ENCODE results near the gene MEX3A.

The MEX3A gene

DNA sequence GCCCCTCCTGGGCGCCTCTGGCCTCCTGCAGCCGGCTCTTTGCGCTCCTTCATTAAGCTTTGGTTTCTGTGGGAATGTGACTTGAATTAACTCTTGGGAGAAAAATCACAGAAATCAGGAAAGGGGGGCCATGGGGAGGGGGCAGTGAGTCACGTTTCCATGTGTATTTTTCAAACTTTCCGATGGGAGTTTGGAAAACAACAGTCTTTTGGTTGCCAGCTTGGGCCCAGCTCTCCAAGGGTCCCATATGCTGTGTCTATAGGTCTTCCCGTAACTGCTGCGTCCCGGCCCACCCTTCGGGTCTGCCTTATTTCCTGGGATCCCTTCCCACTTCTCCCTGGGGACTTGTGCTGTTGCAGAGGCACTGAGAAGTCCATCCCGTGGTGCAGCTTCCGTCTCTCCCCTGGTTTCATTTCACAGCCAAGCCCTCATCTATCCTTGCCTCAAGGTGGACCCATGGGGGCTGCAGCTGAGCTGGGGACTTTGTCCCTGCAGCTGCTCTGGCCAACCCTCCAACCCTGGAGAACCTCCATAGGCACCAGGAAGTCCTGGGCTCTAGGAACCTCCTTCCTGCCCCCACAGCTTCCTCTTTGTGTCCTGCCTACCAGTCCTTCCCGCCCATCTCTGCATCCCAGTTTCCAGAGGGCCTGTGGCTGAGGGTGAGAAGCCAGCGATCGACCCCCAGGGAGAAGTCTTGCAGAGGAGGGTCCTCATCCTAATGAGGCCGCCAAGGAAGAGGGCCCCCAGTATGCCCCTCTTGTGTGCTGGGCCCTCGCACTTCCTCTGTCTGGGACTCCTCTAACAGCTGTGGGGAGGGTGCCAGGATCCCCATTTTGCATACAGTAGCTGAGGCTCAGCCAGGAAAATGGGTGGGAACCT is 20.6 kb upstream of the MEX3A start:
- no peak for DNase-seq (ENCODE audit: low spot score)

- DNase-seq (ENCODE audit: low spot score), result peak; percentile 22
Observed at GRCh38 chr1:156101880-156102279, 19.6 kb upstream of the MEX3A start.

GRCh38 chr1:156100205-156100995 is 18.1 kb upstream of the MEX3A start:
- DNase-seq (ENCODE audit: low spot score), result peak; percentile 33

- no peak for DNase-seq (ENCODE audit: low spot score)
Observed at GRCh38 chr1:156099282-156099681, 17.0 kb upstream of the MEX3A start.

DNA sequence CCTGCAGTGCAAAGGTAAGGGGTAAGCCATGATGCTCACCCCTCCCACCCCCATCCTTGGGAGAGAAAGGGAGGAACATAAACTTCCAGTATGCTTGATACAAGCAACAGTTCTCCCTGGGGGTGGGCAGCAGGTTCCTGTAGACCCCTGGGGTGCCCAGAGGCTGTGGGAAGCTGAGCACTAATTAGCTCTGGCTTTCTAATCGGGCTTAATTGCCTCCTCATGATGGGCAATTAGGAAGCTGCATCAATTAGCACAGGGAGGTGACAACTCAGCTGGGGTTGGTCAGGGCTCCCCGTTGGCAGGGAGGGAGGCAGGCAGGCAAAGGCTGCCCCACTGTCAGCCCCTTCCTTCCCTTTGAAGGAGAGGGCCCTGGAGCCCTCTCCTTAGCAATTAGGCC is 16.5 kb upstream of the MEX3A start:
- DNase-seq (ENCODE audit: low spot score), result no peak

GRCh38 chr1:156097499-156098178 is 15.4 kb upstream of the MEX3A start:
- no peak for DNase-seq (ENCODE audit: low spot score)

GRCh38 chr1:156096640-156097391 is 14.6 kb upstream of the MEX3A start:
- peak; percentile 89 for DNase-seq (ENCODE audit: low spot score)

GRCh38 chr1:156095906-156096508 is 13.7 kb upstream of the MEX3A start:
- no peak for DNase-seq (ENCODE audit: low spot score)

GRCh38 chr1:156091610-156092009 is 9.3 kb upstream of the MEX3A start:
- DNase-seq (ENCODE audit: low spot score), result no peak

GRCh38 chr1:156090840-156091188 is 8.5 kb upstream of the MEX3A start:
- peak; percentile 86 for DNase-seq (ENCODE audit: low spot score)

DNA sequence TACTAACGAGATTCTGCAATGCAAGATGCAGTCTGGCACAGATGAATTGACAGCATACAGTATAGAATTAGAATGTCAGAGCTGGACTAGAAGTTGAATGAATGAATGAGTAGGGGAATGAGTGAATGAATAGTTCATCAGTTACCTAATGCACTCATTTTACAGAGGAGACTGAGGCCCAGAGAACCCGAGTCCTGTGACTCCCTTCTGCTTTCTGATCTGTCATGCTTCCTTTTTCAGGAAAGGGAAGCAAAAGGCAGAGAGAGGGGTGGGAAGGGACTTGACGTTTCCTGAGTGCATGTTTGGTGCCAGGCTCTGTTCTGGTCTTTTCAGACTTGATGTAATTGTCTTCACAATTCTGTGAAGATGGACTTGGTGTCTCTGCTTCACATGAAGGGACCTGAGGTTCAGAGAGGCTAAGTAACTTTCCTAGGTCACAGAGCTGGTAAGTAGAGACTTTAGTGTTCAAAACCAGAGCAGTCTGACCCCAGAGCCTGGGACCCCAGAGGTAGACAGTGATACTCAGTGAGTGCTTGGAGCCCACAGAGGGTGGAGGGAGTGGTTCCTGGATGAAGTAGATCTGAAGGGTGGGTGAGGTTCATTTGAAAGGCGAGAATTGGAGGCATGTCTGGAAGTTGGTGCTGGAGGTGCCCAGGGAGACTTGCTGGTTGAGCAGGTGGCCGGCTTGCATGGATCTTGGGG is 8.0 kb upstream of the MEX3A start:
- no peak for DNase-seq (ENCODE audit: low spot score)

DNA sequence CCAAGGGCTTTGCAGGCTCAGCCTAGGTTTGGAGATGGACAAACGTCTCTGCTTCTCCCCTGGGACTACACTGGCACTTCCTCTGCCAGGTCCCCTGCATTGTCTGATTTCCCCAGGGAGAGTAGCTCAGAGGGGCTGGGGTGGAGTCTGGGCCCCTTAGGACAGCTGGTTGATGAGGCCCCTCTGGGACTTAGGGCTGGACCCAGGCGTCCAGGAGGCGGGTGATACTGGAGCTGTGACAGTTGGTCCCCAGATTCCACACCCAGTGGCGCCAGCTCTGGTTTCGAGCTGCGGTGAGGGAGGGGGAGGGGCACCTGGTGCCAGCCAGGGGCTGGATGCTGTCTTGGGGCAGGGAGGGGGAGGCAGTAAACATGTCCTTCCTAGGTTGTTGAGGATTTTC is 7.4 kb upstream of the MEX3A start:
- no peak for DNase-seq (ENCODE audit: low spot score)

DNA sequence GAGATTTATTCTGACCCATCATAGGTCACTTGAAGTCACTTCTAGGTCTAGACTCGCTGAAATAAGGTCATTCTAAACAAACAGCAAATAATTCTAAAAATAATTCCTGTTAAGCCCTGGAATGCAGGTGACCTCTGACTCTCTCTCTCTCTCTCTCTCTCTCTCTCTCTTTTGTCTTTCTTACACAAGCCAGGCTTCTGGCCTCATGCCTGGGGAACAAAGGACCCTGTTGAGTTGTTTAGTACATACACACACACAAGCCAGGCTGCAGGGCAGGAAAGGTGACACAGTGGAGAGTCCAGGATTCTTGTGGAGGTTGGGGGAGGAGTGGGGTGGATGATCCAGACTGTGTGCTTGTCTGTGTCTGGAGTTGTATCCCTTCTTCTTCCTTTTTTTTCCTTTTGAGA is 4.0 kb upstream of the MEX3A start:
- DNase-seq (ENCODE audit: low spot score), result no peak

DNA sequence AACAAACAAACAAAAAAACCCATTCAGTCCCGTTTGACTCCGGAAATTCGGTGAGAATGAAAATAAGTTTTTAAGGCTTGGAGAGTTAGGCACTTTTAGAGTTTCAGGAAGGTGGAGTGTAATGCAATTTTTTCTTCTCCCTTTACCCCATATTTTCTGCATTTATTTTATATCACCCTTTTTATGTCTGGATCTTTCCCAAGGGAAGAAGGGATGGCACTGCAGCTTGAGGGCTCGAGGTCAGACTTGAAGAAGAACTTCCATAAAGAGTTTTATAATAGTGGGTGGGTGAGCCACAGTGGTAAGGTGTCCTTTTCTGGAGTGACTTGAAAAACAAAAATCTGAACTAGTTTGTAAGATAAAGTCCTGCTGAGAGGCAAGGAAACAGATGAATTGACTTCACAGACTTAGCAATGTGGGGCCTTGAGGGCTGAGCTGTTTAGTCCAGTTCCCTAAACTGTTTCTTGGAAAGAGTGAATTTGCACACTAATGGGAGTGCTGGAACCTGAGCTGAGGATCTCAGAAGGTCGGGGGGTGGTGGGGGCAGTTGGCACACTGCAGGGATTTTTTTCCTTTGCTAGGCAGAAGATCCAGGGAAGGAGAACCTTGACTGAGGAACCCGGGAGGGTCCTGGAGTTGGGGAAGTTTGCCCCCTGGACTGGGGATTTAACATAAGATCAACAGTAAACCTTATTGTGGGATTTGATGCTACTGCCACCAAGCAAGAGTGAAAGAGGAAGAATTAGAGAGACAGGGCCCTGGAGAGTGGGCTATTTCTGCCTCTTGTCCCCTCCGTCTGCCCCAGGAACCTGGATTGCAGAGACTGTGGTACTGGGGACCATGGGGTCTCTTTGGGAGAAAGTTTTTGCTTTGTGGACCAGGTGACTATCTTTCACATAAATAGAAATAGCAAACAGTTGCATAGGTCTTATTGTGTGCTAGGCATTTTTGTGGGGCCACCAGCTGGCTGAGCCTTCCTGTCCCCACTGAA is 1.8 kb upstream of the MEX3A start:
- no peak for DNase-seq (ENCODE audit: low spot score)

DNA sequence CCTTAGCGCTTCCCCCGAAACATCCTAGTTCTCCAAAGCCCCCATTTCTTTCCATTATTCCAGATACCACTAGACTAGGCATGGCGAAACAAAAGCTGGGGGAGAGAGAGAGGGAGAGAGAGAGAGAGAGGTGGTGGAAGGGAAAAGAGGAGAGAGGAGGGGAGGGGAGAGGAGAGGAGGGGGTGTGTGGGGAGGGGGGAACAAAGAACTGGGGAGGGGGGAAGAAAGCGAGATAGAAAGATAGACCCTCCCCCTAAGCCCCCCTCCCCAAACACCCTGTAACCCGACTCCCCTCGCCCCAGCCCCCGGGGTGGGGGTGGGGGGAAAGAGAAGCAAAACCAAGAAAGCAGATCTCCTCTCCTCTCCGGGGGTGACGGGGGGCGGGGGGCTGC is 352 bp downstream of the MEX3A start:
- no peak for DNase-seq (ENCODE audit: low spot score)

GRCh38 chr1:156081180-156081916 is 917 bp downstream of the MEX3A start:
- no peak for DNase-seq (ENCODE audit: low spot score)

DNA sequence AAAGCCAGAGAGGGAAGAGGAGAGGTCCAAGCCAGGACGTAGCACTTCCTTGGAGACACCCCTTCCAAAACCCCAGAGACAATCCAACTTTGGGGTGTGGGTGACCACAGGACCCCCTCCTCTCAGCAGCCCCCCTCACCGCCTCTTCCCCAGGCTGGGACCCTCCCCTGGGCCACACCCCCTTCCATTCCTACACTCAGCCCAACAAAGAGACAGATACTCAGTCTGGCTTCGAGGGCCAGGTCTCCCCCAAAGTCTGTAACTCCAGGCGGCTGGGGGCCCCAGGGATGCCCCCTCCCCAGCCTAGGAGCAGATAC is 1.4 kb downstream of the MEX3A start:
- DNase-seq (ENCODE audit: low spot score), result no peak

GRCh38 chr1:156080241-156080862 is 1.9 kb downstream of the MEX3A start:
- no peak for DNase-seq (ENCODE audit: low spot score)

DNA sequence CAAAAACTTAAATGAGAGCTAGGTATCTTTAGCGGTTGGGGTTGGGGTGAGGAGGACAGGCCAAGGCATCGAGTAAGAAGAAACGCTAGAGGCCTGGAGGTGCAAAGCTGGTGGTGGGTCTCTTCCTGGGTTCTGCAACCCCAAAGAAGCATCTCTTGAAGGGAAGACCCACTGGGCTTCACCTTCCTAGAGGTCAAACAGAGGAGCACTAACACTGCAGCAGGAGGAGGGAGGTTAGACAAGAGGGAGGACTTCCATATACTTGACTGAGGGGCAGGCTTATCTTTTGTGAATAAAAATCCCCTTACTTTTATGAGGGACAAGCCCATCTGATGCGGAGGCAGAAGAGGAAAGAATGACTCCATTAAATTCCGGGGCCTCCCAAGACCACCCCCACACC is 2.5 kb downstream of the MEX3A start:
- no peak for DNase-seq (ENCODE audit: low spot score)
